ENCODE results near the gene TRIM17. TPM values are rescaled to one million over a fixed set of nuclear protein-coding genes. Genes with fewer than 3 reads are reported as not detected.

The TRIM17 gene
- total RNA-seq, 2 experiments from 2014 or later: 0.73 to 0.96 TPM

GRCh38 chr1:228365271-228366061 is 51.2 kb downstream of the TRIM17 start:
- CTCF ChIA-PET: no interaction called here

GRCh38 chr1:228364706-228365213 is 51.9 kb downstream of the TRIM17 start:
- no peak for TF ChIP-seq CTCF (IDR thresholded peaks at IDR 0.05)
- no peaks in the 10 kb centered on the region for H3K27me3 Mint-ChIP-seq
- H3K27me3 ChIP-seq (ENCODE audit: control insufficient read depth in 1 of 2, insufficient read depth in 2 of 2, low read length in 2 of 2): no peaks in the 10 kb centered on the region
- H3K36me3 ChIP-seq (ENCODE audit: insufficient read depth, low read length): no peaks in the 10 kb centered on the region
- no peak overlapping the region for H3K4me3 Mint-ChIP-seq
- no peaks in the 10 kb centered on the region for H3K9me3 Mint-ChIP-seq
- intact Hi-C loops (cut with DNase I, micrococcal nuclease): no loop called here
- H3K27ac ChIP-seq (ENCODE audit: low read depth in 1 of 2, low read length in 2 of 2): no peak overlapping the region
- ATAC-seq (ENCODE audit: poor library complexity) (no peak), DNase-seq (peak in 1 of 14 experiments; percentile 2)
- H3K4me1 Mint-ChIP-seq (ENCODE audit: low read depth): no peaks in the 10 kb centered on the region
- H3K27ac Mint-ChIP-seq: no peak overlapping the region
- CTCF ChIA-PET: no interaction called here
- H3K9me3 ChIP-seq (ENCODE audit: control insufficient read depth in 1 of 2, insufficient read depth in 1 of 2, low read length in 2 of 2): no peaks in the 10 kb centered on the region
- POLR2A ChIA-PET: no interaction called here
- H3K36me3 Mint-ChIP-seq (ENCODE audit: low read depth): no peaks in the 10 kb centered on the region
- no peaks in the 10 kb centered on the region for H3K4me1 ChIP-seq (ENCODE audit: insufficient read depth, low read length)
- no peak overlapping the region for H3K4me3 ChIP-seq (ENCODE audit: low read length)

More at GRCh38 chr1:228365271-228366061, 51.2 kb downstream of the TRIM17 start:
- DNase-seq (no peak), ATAC-seq (ENCODE audit: poor library complexity) (no peak)
- POLR2A ChIA-PET: no interaction called here
- TF ChIP-seq CTCF (IDR thresholded peaks at IDR 0.05): no peak
- H3K27me3 Mint-ChIP-seq: no peaks in the 10 kb centered on the region
- H3K4me1 Mint-ChIP-seq (ENCODE audit: low read depth): no peaks in the 10 kb centered on the region
- no peak overlapping the region for H3K27ac Mint-ChIP-seq
- no peaks in the 10 kb centered on the region for H3K9me3 Mint-ChIP-seq
- H3K4me3 Mint-ChIP-seq: no peak overlapping the region
- Histone ChIP-seq H3K9me3 (ENCODE audit: control insufficient read depth in 1 of 2, insufficient read depth in 1 of 2, low read length in 2 of 2) (no peaks in the 10 kb centered on the region), H3K36me3 (ENCODE audit: insufficient read depth, low read length) (no peaks in the 10 kb centered on the region), H3K4me1 (ENCODE audit: insufficient read depth, low read length) (no peaks in the 10 kb centered on the region), H3K27ac (ENCODE audit: low read depth in 1 of 2, low read length in 2 of 2) (no peak overlapping the region), H3K4me3 (ENCODE audit: low read length) (no peak overlapping the region), H3K27me3 (ENCODE audit: control insufficient read depth in 1 of 2, insufficient read depth in 2 of 2, low read length in 2 of 2) (no peaks in the 10 kb centered on the region)
- no peaks in the 10 kb centered on the region for H3K36me3 Mint-ChIP-seq (ENCODE audit: low read depth)
- intact Hi-C loops (cut with DNase I, micrococcal nuclease): no loop called here

GRCh38 chr1:228364068-228364705 is 52.5 kb downstream of the TRIM17 start:
- no peaks in the 10 kb centered on the region for H3K4me1 ChIP-seq (ENCODE audit: insufficient read depth, low read length)
- Mint-ChIP-seq H3K36me3 (ENCODE audit: low read depth) (no peaks in the 10 kb centered on the region), H3K4me1 (ENCODE audit: low read depth) (no peaks in the 10 kb centered on the region), H3K4me3 (no peak overlapping the region), H3K27me3 (no peaks in the 10 kb centered on the region), H3K9me3 (no peaks in the 10 kb centered on the region), H3K27ac (no peak overlapping the region)
- no peaks in the 10 kb centered on the region for H3K27me3 ChIP-seq (ENCODE audit: control insufficient read depth in 1 of 2, insufficient read depth in 2 of 2, low read length in 2 of 2)
- ChIA-PET POLR2A (no interaction called here), CTCF (no interaction called here)
- no peaks in the 10 kb centered on the region for H3K36me3 ChIP-seq (ENCODE audit: insufficient read depth, low read length)
- H3K4me3 ChIP-seq (ENCODE audit: low read length): no peak overlapping the region
- H3K27ac ChIP-seq (ENCODE audit: low read depth in 1 of 2, low read length in 2 of 2): no peak overlapping the region
- no peak for TF ChIP-seq CTCF (IDR thresholded peaks at IDR 0.05)
- H3K9me3 ChIP-seq (ENCODE audit: control insufficient read depth in 1 of 2, insufficient read depth in 1 of 2, low read length in 2 of 2): no peaks in the 10 kb centered on the region
- no peak for DNase-seq
- intact Hi-C loops (cut with DNase I, micrococcal nuclease): no loop called here
- no peak for ATAC-seq (ENCODE audit: poor library complexity)

All from CD4-positive, alpha-beta T cell (primary cell).